Measurements from ENCODE around the gene ATP6V1G3.

DNA sequence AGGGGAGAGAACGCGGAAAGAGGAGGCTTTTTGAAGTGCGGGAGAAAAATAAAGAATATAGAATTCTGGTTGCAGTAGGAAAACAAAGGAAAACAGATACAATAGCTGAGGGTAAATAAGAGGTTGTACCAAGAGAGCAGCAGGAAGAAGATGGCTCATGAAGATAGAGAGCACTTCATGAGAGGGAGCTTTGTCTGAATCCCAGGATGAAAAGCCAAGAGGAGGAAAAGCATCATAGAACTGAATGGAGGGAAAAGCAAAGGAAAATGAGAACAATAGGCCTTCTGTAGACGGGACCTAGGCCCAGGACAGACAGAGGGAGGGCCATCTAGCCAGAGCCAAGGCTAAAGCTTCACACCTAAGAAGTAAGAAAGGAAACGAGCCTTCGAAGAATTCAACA, 49.5 kb downstream of the ATP6V1G3 start:
- TF ChIP-seq, protein P1, sequence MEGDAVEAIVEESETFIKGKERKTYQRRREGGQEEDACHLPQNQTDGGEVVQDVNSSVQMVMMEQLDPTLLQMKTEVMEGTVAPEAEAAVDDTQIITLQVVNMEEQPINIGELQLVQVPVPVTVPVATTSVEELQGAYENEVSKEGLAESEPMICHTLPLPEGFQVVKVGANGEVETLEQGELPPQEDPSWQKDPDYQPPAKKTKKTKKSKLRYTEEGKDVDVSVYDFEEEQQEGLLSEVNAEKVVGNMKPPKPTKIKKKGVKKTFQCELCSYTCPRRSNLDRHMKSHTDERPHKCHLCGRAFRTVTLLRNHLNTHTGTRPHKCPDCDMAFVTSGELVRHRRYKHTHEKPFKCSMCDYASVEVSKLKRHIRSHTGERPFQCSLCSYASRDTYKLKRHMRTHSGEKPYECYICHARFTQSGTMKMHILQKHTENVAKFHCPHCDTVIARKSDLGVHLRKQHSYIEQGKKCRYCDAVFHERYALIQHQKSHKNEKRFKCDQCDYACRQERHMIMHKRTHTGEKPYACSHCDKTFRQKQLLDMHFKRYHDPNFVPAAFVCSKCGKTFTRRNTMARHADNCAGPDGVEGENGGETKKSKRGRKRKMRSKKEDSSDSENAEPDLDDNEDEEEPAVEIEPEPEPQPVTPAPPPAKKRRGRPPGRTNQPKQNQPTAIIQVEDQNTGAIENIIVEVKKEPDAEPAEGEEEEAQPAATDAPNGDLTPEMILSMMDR (conservative IDR thresholded peaks at IDR 0.05; ENCODE audit: low read length): no peak
- TF ChIP-seq EZH2phosphoT487 (IDR thresholded peaks at IDR 0.05; ENCODE audit: borderline replicate concordance, low read depth, low read length): no peak
